ENCODE measurements around the gene P2RY6. TPM values are rescaled to one million over a fixed set of nuclear protein-coding genes. Genes with fewer than 3 reads are reported as not detected.
"Not testable (repeated sequence)": the region's sequence is repeated elsewhere in the genome, so short reads cannot be mapped to it uniquely, and the experiment has no call there.

The P2RY6 gene
- total RNA-seq, 2 experiments from 2014 or later, result not detected

GRCh38 chr11:73269459-73270015 is 2.6 kb upstream of the P2RY6 start:
- no peaks in the 10 kb centered on the region for H3K9me3 Mint-ChIP-seq
- TF ChIP-seq, protein P1, sequence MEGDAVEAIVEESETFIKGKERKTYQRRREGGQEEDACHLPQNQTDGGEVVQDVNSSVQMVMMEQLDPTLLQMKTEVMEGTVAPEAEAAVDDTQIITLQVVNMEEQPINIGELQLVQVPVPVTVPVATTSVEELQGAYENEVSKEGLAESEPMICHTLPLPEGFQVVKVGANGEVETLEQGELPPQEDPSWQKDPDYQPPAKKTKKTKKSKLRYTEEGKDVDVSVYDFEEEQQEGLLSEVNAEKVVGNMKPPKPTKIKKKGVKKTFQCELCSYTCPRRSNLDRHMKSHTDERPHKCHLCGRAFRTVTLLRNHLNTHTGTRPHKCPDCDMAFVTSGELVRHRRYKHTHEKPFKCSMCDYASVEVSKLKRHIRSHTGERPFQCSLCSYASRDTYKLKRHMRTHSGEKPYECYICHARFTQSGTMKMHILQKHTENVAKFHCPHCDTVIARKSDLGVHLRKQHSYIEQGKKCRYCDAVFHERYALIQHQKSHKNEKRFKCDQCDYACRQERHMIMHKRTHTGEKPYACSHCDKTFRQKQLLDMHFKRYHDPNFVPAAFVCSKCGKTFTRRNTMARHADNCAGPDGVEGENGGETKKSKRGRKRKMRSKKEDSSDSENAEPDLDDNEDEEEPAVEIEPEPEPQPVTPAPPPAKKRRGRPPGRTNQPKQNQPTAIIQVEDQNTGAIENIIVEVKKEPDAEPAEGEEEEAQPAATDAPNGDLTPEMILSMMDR (IDR thresholded peaks at IDR 0.05), result no peak
- no peak for ATAC-seq
- POLR2A ChIA-PET, result no interaction called here
- intact Hi-C loops (cut with micrococcal nuclease), result no loop called here
- no peak for DNase-seq
- H3K27me3 Mint-ChIP-seq, result peaks cover 8% of the 10 kb centered on the region
- H3K4me3 Mint-ChIP-seq, result no peak overlapping the region
- no peak overlapping the region for H3K27ac Mint-ChIP-seq
- no peaks in the 10 kb centered on the region for H3K36me3 Mint-ChIP-seq (ENCODE audit: low read depth)
- H3K4me1 Mint-ChIP-seq (ENCODE audit: low read depth), result no peaks in the 10 kb centered on the region
- CTCF ChIA-PET, result interaction anchor here (1.1 to 1.3 kb wide), 3 partner anchors 20 to 82 kb away, joined by 3 to 5 read pairs (median 3); no protein-coding TSS in a partner anchor

- Mint-ChIP-seq H3K4me3 (no peak overlapping the region), H3K36me3 (ENCODE audit: low read depth) (no peaks in the 10 kb centered on the region), H3K4me1 (ENCODE audit: low read depth) (no peaks in the 10 kb centered on the region), H3K9me3 (no peaks in the 10 kb centered on the region), H3K27me3 (peaks cover 3% of the 10 kb centered on the region), H3K27ac (no peak overlapping the region)
- TF ChIP-seq, protein P1 (IDR thresholded peaks at IDR 0.05), result no peak
- ChIA-PET POLR2A (no interaction called here), CTCF (interaction anchor here (1.1 to 1.3 kb wide), 2 partner anchors 19 to 82 kb away, joined by 3 to 5 read pairs; no protein-coding TSS in a partner anchor)
- DNase-seq, result no peak
- no peak for ATAC-seq
- intact Hi-C loops (cut with micrococcal nuclease), result no loop called here
Observed at GRCh38 chr11:73270016-73270854, 1.9 kb upstream of the P2RY6 start.

DNA sequence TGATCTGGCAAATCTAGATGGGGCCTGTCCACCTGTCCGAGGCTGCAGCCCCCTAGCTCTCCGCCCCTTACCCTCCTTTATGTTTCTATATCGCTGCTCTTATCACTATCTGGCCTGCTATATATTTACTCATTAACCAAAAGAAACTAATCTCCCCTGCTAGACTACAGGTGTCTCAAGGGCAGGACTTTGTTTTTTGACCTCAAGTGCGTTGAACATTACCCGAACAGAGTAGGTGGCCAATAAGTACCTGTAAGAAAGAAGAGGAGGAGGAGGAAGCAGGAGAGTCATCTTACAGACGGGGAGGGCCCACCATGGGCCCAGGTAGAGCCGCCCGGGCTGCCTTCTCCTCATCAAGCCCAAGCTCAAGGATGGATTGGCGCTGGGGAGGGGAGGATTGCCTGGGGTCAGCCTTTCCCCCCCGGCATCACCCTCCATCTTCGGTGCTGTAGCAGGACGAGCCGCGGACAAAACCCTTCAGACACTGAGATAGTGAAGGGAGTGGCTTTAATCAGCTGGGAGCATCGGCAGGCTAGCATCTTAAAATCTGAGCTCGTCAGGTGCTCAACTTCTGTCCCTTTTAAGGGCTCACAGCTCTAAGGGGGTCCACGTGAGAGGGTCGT is 1.2 kb upstream of the P2RY6 start:
- TF ChIP-seq, protein P1 (IDR thresholded peaks at IDR 0.05), result no peak
- intact Hi-C loops (cut with micrococcal nuclease), result no loop called here
- Mint-ChIP-seq H3K4me3 (no peak overlapping the region), H3K9me3 (no peaks in the 10 kb centered on the region), H3K36me3 (ENCODE audit: low read depth) (no peaks in the 10 kb centered on the region), H3K27me3 (peaks cover 3% of the 10 kb centered on the region), H3K4me1 (ENCODE audit: low read depth) (no peaks in the 10 kb centered on the region), H3K27ac (no peak overlapping the region)
- CTCF ChIA-PET, result interaction anchor here (1.3 kb wide), 1 partner anchor 19 kb away, joined by 5 read pairs; no protein-coding TSS in a partner anchor
- no peak for DNase-seq
- POLR2A ChIA-PET, result no interaction called here
- no peak for ATAC-seq

DNA sequence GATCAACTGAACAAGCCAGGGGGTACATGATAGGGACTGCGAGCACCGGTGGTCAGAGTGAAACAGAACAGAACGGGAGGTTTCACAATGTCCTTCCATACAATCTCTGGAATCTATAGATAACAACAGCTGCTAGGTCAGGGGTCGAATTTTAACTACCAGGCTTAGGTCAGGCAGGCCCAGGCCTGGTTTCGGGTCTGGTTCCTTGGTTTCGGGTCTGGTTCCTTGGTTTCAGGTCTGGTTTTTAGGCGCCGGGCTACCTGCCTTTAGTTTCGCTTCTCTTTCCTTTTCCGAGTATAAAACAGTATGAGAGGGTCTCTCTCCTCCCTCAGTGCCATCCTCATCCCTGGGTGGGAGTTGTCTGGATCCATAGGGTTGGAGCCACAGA is 666 bp upstream of the P2RY6 start:
- H3K4me3 Mint-ChIP-seq; DNase-seq; CTCF ChIA-PET; H3K27me3 Mint-ChIP-seq; ATAC-seq; POLR2A ChIA-PET; H3K27ac Mint-ChIP-seq; intact Hi-C loops (cut with micrococcal nuclease); H3K36me3 Mint-ChIP-seq (ENCODE audit: low read depth); H3K4me1 Mint-ChIP-seq (ENCODE audit: low read depth); H3K9me3 Mint-ChIP-seq: not testable (repeated sequence)

- H3K9me3 Mint-ChIP-seq, result no peaks in the 10 kb centered on the region
- TF ChIP-seq, protein P1 (IDR thresholded peaks at IDR 0.05), result no peak
- no peak overlapping the region for H3K27ac Mint-ChIP-seq
- intact Hi-C loops (cut with micrococcal nuclease), result no loop called here
- no peak for ATAC-seq
- no peak for DNase-seq
- H3K4me1 Mint-ChIP-seq (ENCODE audit: low read depth), result no peaks in the 10 kb centered on the region
- POLR2A ChIA-PET, result no interaction called here
- no peak overlapping the region for H3K4me3 Mint-ChIP-seq
- no peaks in the 10 kb centered on the region for H3K36me3 Mint-ChIP-seq (ENCODE audit: low read depth)
- peaks cover 3% of the 10 kb centered on the region for H3K27me3 Mint-ChIP-seq
- CTCF ChIA-PET, result interaction anchor here (2.3 kb wide), 1 partner anchor 22 kb away, joined by 9 read pairs; no protein-coding TSS in a partner anchor
Observed at GRCh38 chr11:73272680-73273038, 521 bp downstream of the P2RY6 start.
